ENCODE data around the gene THSD7B.

DNA sequence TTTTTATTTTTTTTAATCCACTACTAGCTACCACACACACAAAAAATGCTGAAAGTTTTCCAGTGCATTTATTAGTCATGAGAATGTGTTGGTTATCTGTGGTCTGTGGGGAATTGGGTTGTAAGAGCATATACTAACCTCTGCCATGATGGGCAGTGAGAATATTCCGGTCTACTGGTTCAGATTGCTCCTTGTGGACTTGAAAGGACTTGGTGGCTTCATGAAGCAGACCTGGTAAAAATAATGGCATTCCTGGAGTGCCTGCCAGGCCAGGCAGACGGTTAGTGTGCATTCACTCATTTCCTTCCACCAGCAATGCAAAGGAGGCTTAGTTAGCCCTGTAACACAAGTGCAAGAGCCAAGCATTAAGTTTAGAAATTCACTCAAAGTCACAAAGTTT, 150.8 kb downstream of the THSD7B start:
- TF ChIP-seq, protein P1, sequence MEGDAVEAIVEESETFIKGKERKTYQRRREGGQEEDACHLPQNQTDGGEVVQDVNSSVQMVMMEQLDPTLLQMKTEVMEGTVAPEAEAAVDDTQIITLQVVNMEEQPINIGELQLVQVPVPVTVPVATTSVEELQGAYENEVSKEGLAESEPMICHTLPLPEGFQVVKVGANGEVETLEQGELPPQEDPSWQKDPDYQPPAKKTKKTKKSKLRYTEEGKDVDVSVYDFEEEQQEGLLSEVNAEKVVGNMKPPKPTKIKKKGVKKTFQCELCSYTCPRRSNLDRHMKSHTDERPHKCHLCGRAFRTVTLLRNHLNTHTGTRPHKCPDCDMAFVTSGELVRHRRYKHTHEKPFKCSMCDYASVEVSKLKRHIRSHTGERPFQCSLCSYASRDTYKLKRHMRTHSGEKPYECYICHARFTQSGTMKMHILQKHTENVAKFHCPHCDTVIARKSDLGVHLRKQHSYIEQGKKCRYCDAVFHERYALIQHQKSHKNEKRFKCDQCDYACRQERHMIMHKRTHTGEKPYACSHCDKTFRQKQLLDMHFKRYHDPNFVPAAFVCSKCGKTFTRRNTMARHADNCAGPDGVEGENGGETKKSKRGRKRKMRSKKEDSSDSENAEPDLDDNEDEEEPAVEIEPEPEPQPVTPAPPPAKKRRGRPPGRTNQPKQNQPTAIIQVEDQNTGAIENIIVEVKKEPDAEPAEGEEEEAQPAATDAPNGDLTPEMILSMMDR (IDR thresholded peaks at IDR 0.05; ENCODE audit: low read length): no peak
- no peak for TF ChIP-seq EZH2 (IDR thresholded peaks at IDR 0.05; ENCODE audit: borderline replicate concordance, low read length)
